GM18499 (cell line): ENCODE results near the gene SLC22A12.

Experiments used
- ATAC-seq: cut with Tn5 transposase; IDR thresholded peaks from one replicate; pipeline ENCODE4 v1.9.1; 2021; ENCODE audit warnings: moderate number of reproducible peaks; ENCODE audit not compliant: insufficient read depth, unreplicated experiment

The SLC22A12 gene

GRCh38 chr11:64641596-64642417 is 50.8 kb downstream of the SLC22A12 start:
- ATAC-seq: no peak

- no peak for ATAC-seq
Observed at GRCh38 chr11:64642418-64642735, 51.4 kb downstream of the SLC22A12 start.

DNA sequence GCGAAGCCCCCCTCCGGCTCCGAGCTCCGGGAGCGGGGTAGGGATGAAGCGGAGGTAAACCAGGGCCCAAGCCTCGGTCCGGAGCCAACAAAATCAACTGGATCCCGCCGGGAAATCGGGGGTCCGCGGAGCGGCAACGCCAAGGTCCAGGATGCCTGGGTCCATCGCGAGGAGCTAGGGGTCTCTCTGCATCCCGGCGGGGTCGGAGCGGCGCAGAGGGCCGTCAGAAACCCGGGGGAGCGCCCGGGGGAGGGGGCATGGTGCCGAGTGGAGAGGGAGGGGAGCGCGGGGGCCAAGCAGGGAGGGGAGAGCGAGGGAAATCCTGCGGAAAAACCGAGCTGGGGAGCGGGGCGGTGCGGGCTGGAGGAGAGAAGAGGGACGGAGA is 51.8 kb downstream of the SLC22A12 start:
- ATAC-seq: no peak

- ATAC-seq: no peak
Observed at GRCh38 chr11:64643256-64643881, 52.3 kb downstream of the SLC22A12 start.

DNA sequence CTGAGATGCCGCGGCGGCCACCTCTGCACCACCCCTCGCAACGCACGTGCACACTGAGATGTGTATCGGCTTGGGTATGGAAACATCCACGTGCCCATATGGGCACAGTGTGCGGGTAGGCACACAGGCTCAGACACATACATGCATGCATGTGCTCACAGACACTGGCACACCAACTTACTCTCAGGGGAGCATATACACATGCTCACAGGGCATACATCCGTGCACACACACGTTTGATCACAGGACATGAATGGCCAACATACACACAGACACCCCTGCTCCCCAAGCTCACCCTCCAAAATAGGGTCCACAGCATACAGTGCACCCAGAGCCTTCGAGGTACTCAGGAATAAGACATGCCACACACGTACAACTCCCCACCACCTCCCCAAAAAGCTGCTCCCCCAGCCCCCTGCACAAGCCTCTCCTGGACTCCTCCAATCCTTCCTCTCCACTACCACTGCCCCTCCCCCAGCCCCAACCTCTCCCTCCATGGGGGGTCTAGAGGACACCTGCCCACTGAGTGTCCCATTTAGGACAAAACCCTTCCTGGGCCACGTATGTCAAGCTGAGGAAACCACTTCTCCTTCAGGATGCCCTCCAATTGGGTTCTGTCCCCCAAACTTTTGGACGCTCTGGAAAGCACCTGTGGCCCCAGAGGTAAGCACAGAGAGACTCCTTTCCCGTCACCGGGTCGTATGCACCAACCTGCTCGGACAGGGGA is 53.1 kb downstream of the SLC22A12 start:
- no peak for ATAC-seq

DNA sequence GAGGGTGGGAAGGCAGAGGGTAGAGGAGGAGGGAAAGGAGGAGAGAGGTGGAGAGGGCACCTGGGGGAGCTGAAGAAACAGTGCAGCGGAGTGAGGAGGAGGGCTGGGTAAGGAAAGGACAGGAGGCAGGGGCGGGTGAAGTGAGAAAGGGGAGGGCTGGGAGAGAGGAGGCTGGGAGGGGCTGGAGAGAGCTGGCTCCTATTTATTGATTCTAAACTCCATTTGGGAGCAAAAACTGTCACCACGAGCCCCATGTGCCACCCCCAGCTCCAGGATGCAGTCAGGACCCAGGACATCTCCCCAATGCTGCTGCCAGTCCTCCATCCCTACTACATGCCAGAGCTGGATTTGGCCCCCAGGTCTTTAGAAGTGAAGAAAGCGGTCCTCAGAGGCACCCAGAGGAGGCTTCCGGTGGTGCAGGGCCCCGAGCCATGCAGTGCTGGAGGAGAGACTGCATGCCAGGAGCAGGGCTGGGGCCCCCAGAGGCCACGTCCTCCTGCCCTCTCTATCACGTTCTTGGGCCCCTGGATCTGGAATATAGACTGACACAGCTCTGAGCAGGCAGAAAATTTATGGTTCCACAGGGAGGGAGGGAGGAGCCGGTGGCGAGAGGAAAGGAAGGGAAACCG is 53.7 kb downstream of the SLC22A12 start:
- no peak for ATAC-seq

DNA sequence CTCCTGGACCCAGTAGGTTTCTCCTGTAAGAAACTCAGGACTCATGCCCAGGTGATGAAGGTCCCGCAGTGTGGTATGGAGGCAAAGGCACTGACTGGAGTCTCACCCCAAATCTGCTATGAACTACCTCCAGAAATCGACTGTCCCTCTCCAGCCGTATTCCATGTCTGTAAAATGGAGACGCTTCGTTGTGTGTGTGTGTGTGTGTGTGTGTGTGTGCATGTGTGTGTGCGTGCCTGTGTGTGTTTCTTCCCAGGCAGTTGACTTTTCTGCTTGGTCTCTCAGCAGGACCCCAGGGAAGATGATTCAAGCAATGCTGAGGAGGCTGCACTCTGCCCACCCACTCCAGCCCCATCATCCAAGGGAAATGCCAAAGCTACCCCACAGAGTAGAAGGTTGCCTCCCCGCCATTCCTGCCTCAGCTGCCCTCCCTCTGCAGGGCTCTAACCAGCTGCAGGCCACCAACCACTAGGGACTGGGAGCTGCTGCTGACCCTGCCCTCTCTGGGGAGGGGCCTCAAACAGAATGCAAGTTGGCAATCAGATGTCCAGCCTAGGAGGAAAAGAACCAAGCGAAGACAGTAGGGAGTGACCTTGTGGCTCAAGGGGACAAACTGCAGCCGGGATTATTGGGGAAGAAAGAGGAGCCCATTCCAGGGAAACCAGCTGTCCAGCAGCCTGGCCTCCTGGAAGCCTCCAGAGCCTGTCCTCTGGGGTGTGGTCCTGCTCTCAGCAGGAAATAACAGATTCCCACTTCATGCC is 56.2 kb downstream of the SLC22A12 start:
- no peak for ATAC-seq

- no peak for ATAC-seq
Observed at GRCh38 chr11:64648551-64648950, 57.5 kb downstream of the SLC22A12 start.

- no peak for ATAC-seq
Observed at GRCh38 chr11:64649291-64649697, 58.3 kb downstream of the SLC22A12 start.

DNA sequence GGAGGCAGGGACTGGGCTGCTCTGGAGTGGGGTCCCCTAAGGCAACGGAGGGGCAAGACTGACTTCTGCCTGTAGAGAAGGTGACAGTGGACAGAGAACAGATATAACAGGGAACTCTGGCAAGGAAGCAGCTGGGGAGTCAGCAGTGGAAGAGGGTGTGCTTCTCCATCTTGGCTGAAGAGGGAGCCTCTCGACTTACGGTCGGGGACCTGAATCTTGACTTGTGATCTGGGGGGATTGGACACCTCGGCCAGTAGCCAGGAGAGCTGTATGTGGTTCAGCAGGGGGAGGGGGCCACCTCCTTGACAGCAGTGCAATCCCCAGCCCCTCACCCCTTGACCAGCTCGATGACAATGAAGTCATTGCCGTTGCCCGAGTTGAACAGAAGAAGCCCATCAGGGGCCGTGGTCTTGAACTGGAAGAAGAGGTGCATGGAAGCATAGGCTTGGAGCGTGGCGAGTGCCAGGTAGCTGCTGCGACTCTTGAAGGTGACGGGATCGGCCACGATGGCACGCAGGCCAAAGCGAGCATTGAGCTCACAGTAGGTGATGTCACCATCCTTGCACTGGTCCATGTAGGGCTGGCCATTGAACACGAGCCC is 60.0 kb downstream of the SLC22A12 start:
- no peak for ATAC-seq
